SJCRH30 (cell line): ENCODE data around the gene CSNK1D. TPM values are rescaled to one million over a fixed set of nuclear protein-coding genes. Genes with fewer than 3 reads are reported as not detected.

ENCODE experiments used
- DNase-seq, 2 experiments: peaks; one replicate each; pipeline ENCODE4 v3.0.0-alpha.2; 2015 to 2020
- H3K27ac ChIP-seq: fragments of 250-450 bp; sonication (Bioruptor Pico); 2 replicates; pipeline ENCODE4 v1.5.1; 2020; ENCODE audit warnings: mild to moderate bottlenecking, moderate library complexity
- H3K27me3 ChIP-seq: fragments of 250-450 bp; sonication (Bioruptor Pico); 2 replicates; pipeline ENCODE4 v1.5.1; 2020; ENCODE audit warnings: mild to moderate bottlenecking, moderate library complexity
- H3K36me3 ChIP-seq: fragments of 250-450 bp; sonication (Bioruptor Pico); 2 replicates; pipeline ENCODE4 v1.5.1; 2020; ENCODE audit warnings: mild to moderate bottlenecking, moderate library complexity
- H3K4me1 ChIP-seq: fragments of 250-450 bp; sonication (Bioruptor Pico); 2 replicates; pipeline ENCODE4 v1.5.1; 2020; ENCODE audit warnings: mild to moderate bottlenecking, moderate library complexity
- H3K4me3 ChIP-seq: fragments of 250-450 bp; sonication (Bioruptor Pico); 2 replicates; pipeline ENCODE4 v1.5.1; 2020; ENCODE audit warnings: mild to moderate bottlenecking, moderate library complexity
- H3K9me3 ChIP-seq: fragments of 250-450 bp; sonication (Bioruptor Pico); replicated peaks from 2 replicates; pipeline ENCODE4 v1.5.1; 2020; ENCODE audit warnings: mild to moderate bottlenecking, moderate library complexity
- total RNA-seq: library from RNA; depleted of rRNA; stranded (reverse); fragments of >200 nt; shearing (Covaris generic); gene quantifications from 2 replicates; pipeline ENCODE4 v1.2.3, GENCODE V29; 2014

The CSNK1D gene
- total RNA-seq, 1 experiment from 2014 or later = 88.7 TPM

- H3K4me3 ChIP-seq = no peak overlapping the region
- H3K4me1 ChIP-seq = peaks cover 4% of the 10 kb centered on the region; the same call in 1 of the 2 replicates
- no peaks in the 10 kb centered on the region for H3K36me3 ChIP-seq
- H3K27me3 ChIP-seq = no peaks in the 10 kb centered on the region
- H3K9me3 ChIP-seq = no peaks in the 10 kb centered on the region; the same call in 1 of the 2 replicates
- DNase-seq = no peak
- no peak overlapping the region for H3K27ac ChIP-seq
These were observed 48.0 kb downstream of the CSNK1D start for GRCh38 chr17:82225368-82226029.

- Histone ChIP-seq H3K4me3 (no peak overlapping the region), H3K4me1 (peaks cover 4% of the 10 kb centered on the region; the same call in 1 of the 2 replicates), H3K36me3 (no peaks in the 10 kb centered on the region), H3K9me3 (no peaks in the 10 kb centered on the region; the same call in 1 of the 2 replicates), H3K27me3 (no peaks in the 10 kb centered on the region), H3K27ac (no peak overlapping the region)
- no peak for DNase-seq
These were observed 48.8 kb downstream of the CSNK1D start for GRCh38 chr17:82224666-82225065.

- no peaks in the 10 kb centered on the region for H3K27me3 ChIP-seq
- no peak overlapping the region for H3K4me3 ChIP-seq
- H3K9me3 ChIP-seq = no peaks in the 10 kb centered on the region; the same call in 1 of the 2 replicates
- H3K36me3 ChIP-seq = no peaks in the 10 kb centered on the region
- peaks cover 4% of the 10 kb centered on the region; the same call in 1 of the 2 replicates for H3K4me1 ChIP-seq
- no peak for DNase-seq
- H3K27ac ChIP-seq = no peak overlapping the region
These were observed 50.0 kb downstream of the CSNK1D start for GRCh38 chr17:82223517-82223916.

GRCh38 chr17:82222816-82223215 is 50.7 kb downstream of the CSNK1D start:
- no peaks in the 10 kb centered on the region; the same call in 1 of the 2 replicates for H3K9me3 ChIP-seq
- H3K36me3 ChIP-seq = no peaks in the 10 kb centered on the region
- peaks cover 6% of the 10 kb centered on the region for H3K4me1 ChIP-seq
- no peak for DNase-seq
- H3K27ac ChIP-seq = no peak overlapping the region
- no peak overlapping the region for H3K4me3 ChIP-seq
- no peaks in the 10 kb centered on the region for H3K27me3 ChIP-seq

- no peaks in the 10 kb centered on the region for H3K36me3 ChIP-seq
- H3K4me3 ChIP-seq = no peak overlapping the region
- no peak overlapping the region for H3K27ac ChIP-seq
- DNase-seq = no peak
- H3K9me3 ChIP-seq = no peaks in the 10 kb centered on the region; the same call in 1 of the 2 replicates
- H3K27me3 ChIP-seq = no peaks in the 10 kb centered on the region
- H3K4me1 ChIP-seq = peaks cover 19% of the 10 kb centered on the region
These were observed 52.1 kb downstream of the CSNK1D start for GRCh38 chr17:82221341-82221902.

GRCh38 chr17:82219753-82220709 is 53.5 kb downstream of the CSNK1D start:
- Histone ChIP-seq H3K9me3 (no peaks in the 10 kb centered on the region; the same call in 1 of the 2 replicates), H3K4me1 (peaks cover 18% of the 10 kb centered on the region), H3K36me3 (no peaks in the 10 kb centered on the region), H3K27me3 (no peaks in the 10 kb centered on the region), H3K4me3 (no peak overlapping the region), H3K27ac (no peak overlapping the region)
- no peak for DNase-seq

- Histone ChIP-seq H3K27ac (no peak overlapping the region), H3K36me3 (no peaks in the 10 kb centered on the region), H3K4me3 (no peak overlapping the region), H3K4me1 (peaks cover 21% of the 10 kb centered on the region), H3K27me3 (no peaks in the 10 kb centered on the region), H3K9me3 (no peaks in the 10 kb centered on the region; the same call in 1 of the 2 replicates)
- DNase-seq = no peak
These were observed 54.4 kb downstream of the CSNK1D start for GRCh38 chr17:82219083-82219482.

GRCh38 chr17:82218349-82219075 is 55.0 kb downstream of the CSNK1D start:
- Histone ChIP-seq H3K27me3 (no peaks in the 10 kb centered on the region), H3K36me3 (no peaks in the 10 kb centered on the region), H3K4me1 (peaks cover 21% of the 10 kb centered on the region), H3K27ac (no peak overlapping the region), H3K4me3 (no peak overlapping the region), H3K9me3 (no peaks in the 10 kb centered on the region; the same call in 1 of the 2 replicates)
- no peak for DNase-seq

- Histone ChIP-seq H3K9me3 (no peaks in the 10 kb centered on the region; the same call in 1 of the 2 replicates), H3K27me3 (no peaks in the 10 kb centered on the region), H3K4me1 (peaks cover 21% of the 10 kb centered on the region), H3K4me3 (no peak overlapping the region), H3K27ac (peak overlapping the region; percentile 37), H3K36me3 (no peaks in the 10 kb centered on the region)
- DNase-seq = peak in 1 of 2 experiments; percentile 71
These were observed 55.8 kb downstream of the CSNK1D start for GRCh38 chr17:82217530-82218204.

GRCh38 chr17:82217120-82217529 is 56.4 kb downstream of the CSNK1D start:
- Histone ChIP-seq H3K27ac (peak overlapping the region; percentile 37), H3K4me3 (no peak overlapping the region), H3K27me3 (no peaks in the 10 kb centered on the region)

GRCh38 chr17:82216301-82217119 is 57.0 kb downstream of the CSNK1D start:
- DNase-seq = no peak
- H3K4me3 ChIP-seq = no peak overlapping the region

More at GRCh38 chr17:82217120-82217529, 56.4 kb downstream of the CSNK1D start:
- Histone ChIP-seq H3K36me3 (no peaks in the 10 kb centered on the region), H3K9me3 (no peaks in the 10 kb centered on the region; the same call in 1 of the 2 replicates), H3K4me1 (peaks cover 21% of the 10 kb centered on the region)
- DNase-seq = peak in 1 of 2 experiments; percentile 23

GRCh38 chr17:82215972-82216300 is 57.6 kb downstream of the CSNK1D start:
- no peak for DNase-seq
- Histone ChIP-seq H3K27me3 (no peaks in the 10 kb centered on the region), H3K4me1 (peaks cover 23% of the 10 kb centered on the region), H3K4me3 (no peak overlapping the region), H3K27ac (no peak overlapping the region), H3K36me3 (no peaks in the 10 kb centered on the region), H3K9me3 (no peaks in the 10 kb centered on the region; the same call in 1 of the 2 replicates)

More at GRCh38 chr17:82216301-82217119, 57.0 kb downstream of the CSNK1D start:
- no peaks in the 10 kb centered on the region for H3K36me3 ChIP-seq
- no peaks in the 10 kb centered on the region for H3K27me3 ChIP-seq
- H3K4me1 ChIP-seq = peaks cover 23% of the 10 kb centered on the region
- no peaks in the 10 kb centered on the region; the same call in 1 of the 2 replicates for H3K9me3 ChIP-seq
- H3K27ac ChIP-seq = no peak overlapping the region; the same call in 1 of the 2 replicates
